Nephron (organoid): ENCODE data around the gene ERBB4.
A peak's percentile ranks its signal among the peaks of the same experiment; 100 is the strongest.

Experiments used
- H3K27ac Mint-ChIP-seq, 3 experiments: 2 replicates each; pipeline ENCODE4 v1.8.0; 2020; ENCODE audit warnings: mixed read lengths in 3 of 3, mild to moderate bottlenecking in 2 of 3, moderate library complexity in 1 of 3
- H3K27me3 Mint-ChIP-seq: 2 replicates; pipeline ENCODE4 v1.8.0; 2021; ENCODE audit warnings: low read depth, mild to moderate bottlenecking, moderate library complexity, mixed read lengths
- H3K36me3 Mint-ChIP-seq: 2 replicates; pipeline ENCODE4 v1.8.0; 2020; ENCODE audit warnings: low read depth, mixed read lengths
- H3K4me1 Mint-ChIP-seq: 2 replicates; pipeline ENCODE4 v1.8.0; 2020; ENCODE audit warnings: mixed read lengths
- H3K4me3 Mint-ChIP-seq, 3 experiments: 2 replicates each; pipeline ENCODE4 v1.8.0; 2020; ENCODE audit warnings: mild to moderate bottlenecking in 3 of 3, mixed read lengths in 3 of 3, moderate library complexity in 2 of 3
- H3K9me3 Mint-ChIP-seq: 2 replicates; pipeline ENCODE4 v1.8.0; 2020; ENCODE audit warnings: mixed read lengths
- TF ChIP-seq, protein P1 (sequence below), 3 experiments: fragments of 200-600 bp; sonication (generic); IDR thresholded peaks; one replicate each; pipeline ENCODE4 v1.5.0; 2021; ENCODE audit warnings: antibody characterized with exemption in 3 of 3; ENCODE audit not compliant: unreplicated experiment in 3 of 3

Gene ERBB4

DNA sequence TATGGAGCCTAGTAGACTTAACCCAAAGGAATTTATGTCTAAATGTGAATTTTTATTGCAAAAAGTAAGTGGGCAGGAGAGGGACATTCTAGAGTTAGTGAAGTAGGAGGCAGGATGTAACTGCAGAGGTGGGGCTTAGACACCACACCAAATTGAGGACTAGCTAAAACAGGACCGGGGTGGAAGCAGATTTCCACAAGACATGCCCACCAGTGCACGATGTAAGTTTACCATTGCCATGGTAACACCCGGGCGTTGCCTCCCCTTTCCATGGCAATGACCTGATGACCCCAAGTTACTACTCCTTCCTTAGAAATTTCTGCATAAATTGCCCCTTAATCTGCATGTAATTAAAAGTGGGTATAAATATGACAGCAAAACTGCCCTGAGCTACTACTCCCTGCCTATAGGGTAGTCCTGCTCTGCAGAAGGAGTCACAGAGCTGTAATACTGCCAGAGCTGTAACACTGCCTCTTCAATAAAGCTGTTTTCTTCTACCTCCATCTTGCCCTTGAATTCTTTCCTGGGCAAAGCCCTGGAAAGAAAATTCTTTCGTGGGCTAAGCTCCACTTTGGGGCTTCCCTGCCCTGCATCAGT, 509.7 kb downstream of the ERBB4 start:
- Mint-ChIP-seq H3K36me3 (no peaks in the 10 kb centered on the region), H3K27me3 (no peaks in the 10 kb centered on the region), H3K4me1 (no peaks in the 10 kb centered on the region), H3K4me3 (no peak overlapping the region), H3K9me3 (no peaks in the 10 kb centered on the region), H3K27ac (peak overlapping the region in 1 of 3 experiments; percentile 43)
- TF ChIP-seq, protein P1, sequence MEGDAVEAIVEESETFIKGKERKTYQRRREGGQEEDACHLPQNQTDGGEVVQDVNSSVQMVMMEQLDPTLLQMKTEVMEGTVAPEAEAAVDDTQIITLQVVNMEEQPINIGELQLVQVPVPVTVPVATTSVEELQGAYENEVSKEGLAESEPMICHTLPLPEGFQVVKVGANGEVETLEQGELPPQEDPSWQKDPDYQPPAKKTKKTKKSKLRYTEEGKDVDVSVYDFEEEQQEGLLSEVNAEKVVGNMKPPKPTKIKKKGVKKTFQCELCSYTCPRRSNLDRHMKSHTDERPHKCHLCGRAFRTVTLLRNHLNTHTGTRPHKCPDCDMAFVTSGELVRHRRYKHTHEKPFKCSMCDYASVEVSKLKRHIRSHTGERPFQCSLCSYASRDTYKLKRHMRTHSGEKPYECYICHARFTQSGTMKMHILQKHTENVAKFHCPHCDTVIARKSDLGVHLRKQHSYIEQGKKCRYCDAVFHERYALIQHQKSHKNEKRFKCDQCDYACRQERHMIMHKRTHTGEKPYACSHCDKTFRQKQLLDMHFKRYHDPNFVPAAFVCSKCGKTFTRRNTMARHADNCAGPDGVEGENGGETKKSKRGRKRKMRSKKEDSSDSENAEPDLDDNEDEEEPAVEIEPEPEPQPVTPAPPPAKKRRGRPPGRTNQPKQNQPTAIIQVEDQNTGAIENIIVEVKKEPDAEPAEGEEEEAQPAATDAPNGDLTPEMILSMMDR (IDR thresholded peaks at IDR 0.05; ENCODE audit: unreplicated experiment in 3 of 3), result no peak

DNA sequence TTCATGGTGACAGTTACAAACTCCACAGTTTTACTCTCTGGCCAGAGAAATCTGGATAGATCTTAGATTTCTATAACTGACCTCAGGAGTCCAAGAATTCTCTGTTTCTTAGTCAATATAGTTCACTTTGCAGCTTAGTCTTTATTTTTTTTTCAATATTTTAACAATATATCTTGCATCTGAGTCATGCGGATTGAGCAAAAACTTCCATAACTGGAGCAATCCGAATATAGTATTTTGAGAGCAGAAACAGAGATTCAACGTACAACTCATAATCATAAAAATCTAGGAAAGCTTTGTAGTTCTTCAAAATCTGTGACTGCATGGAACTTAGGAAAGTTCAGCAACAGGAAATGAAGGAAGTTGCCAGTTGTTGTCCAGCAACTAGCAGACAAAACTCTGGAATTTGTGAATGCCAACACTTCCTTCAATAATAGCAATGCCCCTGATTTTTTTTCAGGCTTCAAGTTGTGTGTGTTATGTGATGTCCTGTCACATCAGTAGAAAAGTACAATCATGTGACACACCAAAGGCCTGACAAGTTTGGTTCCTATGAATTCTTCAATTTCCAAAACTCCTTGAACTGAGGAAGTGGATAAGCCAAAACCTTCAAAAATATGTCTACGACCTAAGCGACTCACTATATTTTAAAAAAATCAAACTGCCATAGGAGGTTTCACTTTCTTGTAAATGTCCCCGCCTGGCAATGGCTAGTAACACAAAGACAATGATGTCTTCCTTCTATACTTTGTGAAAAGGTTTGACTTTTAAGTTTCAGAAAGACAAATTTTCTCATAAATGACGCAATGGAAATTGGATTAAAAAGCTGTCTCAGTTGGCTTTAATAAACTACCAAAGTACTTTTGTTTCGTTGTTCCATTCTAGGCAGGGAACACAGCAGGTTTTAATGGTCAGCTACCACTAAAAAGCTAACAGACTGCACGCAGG, 510.6 kb downstream of the ERBB4 start:
- no peaks in the 10 kb centered on the region for H3K4me1 Mint-ChIP-seq
- H3K36me3 Mint-ChIP-seq, result no peaks in the 10 kb centered on the region
- TF ChIP-seq, protein P1 (IDR thresholded peaks at IDR 0.05; ENCODE audit: unreplicated experiment in 3 of 3), result no peak
- H3K27ac Mint-ChIP-seq, result peak overlapping the region in 1 of 3 experiments; percentile 43
- H3K4me3 Mint-ChIP-seq, result no peak overlapping the region
- no peaks in the 10 kb centered on the region for H3K9me3 Mint-ChIP-seq
- H3K27me3 Mint-ChIP-seq, result no peaks in the 10 kb centered on the region

DNA sequence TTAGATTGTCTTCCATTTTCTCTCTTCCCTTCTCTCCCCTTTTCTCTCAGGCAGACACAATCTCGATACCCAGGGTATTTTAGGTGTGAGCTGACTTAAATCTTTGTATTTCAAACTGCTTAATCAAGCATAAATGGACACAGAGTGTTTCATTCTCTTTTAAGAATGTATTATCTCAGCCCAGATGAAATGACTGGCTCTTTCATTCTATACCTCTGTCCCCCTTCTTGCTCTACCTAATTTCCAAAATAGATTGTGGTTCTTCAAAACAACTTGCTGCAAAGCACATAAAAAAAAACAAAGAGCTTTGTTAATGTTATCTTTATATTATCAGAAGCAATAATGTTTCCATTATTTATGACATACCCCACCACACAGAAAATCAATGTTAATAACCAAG, 514.6 kb downstream of the ERBB4 start:
- H3K27me3 Mint-ChIP-seq, result no peaks in the 10 kb centered on the region

DNA sequence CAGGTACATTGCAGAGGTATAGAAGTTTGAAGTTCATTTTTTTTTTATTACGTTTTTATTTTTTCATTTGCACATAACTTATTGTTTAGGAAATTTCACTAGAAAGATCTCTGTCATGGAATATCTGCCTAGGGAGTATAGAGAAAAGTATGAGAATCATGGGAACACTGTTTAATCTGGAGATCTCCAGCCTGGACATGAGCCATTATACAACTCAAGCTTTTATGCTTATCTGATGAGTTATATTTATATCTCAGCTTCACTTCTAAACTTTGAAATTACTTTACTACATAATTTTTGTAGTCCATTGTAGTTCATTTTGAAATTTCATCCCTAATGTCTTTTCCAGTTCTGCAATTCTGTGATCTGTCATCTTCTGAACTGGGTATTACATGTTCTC, 515.6 kb downstream of the ERBB4 start:
- no peaks in the 10 kb centered on the region for H3K9me3 Mint-ChIP-seq
- TF ChIP-seq, protein P1 (IDR thresholded peaks at IDR 0.05; ENCODE audit: unreplicated experiment in 3 of 3), result no peak
- no peak overlapping the region for H3K27ac Mint-ChIP-seq
- no peak overlapping the region for H3K4me3 Mint-ChIP-seq
- H3K4me1 Mint-ChIP-seq, result no peaks in the 10 kb centered on the region
- H3K27me3 Mint-ChIP-seq, result no peaks in the 10 kb centered on the region
- H3K36me3 Mint-ChIP-seq, result no peaks in the 10 kb centered on the region

More for the DNA sequence above, 514.6 kb downstream of the ERBB4 start:
- Mint-ChIP-seq H3K36me3 (no peaks in the 10 kb centered on the region), H3K27ac (no peak overlapping the region), H3K4me3 (no peak overlapping the region), H3K4me1 (no peaks in the 10 kb centered on the region), H3K9me3 (no peaks in the 10 kb centered on the region)
- TF ChIP-seq, protein P1 (IDR thresholded peaks at IDR 0.05; ENCODE audit: unreplicated experiment in 3 of 3), result no peak

DNA sequence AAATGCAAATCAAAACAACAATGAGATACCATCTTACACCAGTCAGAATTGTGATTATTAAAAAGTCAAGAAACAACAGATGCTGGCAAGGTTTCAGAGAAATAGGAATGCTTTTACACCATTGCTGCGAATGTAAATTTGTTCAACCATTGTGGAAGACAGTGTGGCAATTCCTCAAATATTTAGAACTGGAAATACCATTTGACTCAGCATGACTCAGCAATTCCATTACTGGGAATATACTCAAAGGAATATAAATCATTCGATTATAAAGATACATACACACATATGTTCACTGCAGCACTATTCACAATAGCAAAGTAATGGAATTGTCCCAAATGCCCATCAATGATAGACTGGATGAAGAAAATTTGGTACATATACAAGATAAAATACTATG, 516.7 kb downstream of the ERBB4 start:
- Mint-ChIP-seq H3K27me3 (no peaks in the 10 kb centered on the region), H3K9me3 (no peaks in the 10 kb centered on the region)
- TF ChIP-seq, protein P1 (IDR thresholded peaks at IDR 0.05; ENCODE audit: unreplicated experiment in 3 of 3), result no peak

More for the DNA sequence above, 516.7 kb downstream of the ERBB4 start:
- H3K36me3 Mint-ChIP-seq, result no peaks in the 10 kb centered on the region
- H3K4me3 Mint-ChIP-seq, result no peak overlapping the region
- H3K27ac Mint-ChIP-seq, result no peak overlapping the region
- no peaks in the 10 kb centered on the region for H3K4me1 Mint-ChIP-seq
